IMR-90 (cell line): ENCODE results near the gene KRT222. TPM values are rescaled to one million over a fixed set of nuclear protein-coding genes. Genes with fewer than 3 reads are reported as not detected.

Source experiments
- ATAC-seq: fragments of 200-7000 bp; cut with Tn5 transposase; 2 replicates; pipeline ENCODE4 v1.9.1; 2020; ENCODE audit warnings: low read depth, mild to moderate bottlenecking, moderate library complexity
- BruUV-seq: library from RNA; stranded (reverse); fragments of 400-500 nt; replicated peaks from 2 replicates; lab custom pipeline; 2021; lab: Mats Ljungman, UMichigan
- CTCF ChIA-PET: fragments of 300-600 bp; formaldehyde crosslinking; extraction: SDS; loops from one replicate; lab custom pipeline; 2021; ENCODE audit warnings: antibody characterized with exemption; lab: Yijun Ruan, JAX
- POLR2A ChIA-PET: fragments of 300-600 bp; sonication (Branson Sonifier 250); formaldehyde crosslinking; loops from one replicate; lab custom pipeline; 2022; ENCODE audit warnings: antibody characterized with exemption; ENCODE audit not compliant: unreplicated experiment; lab: Charles Lee
- DNase-seq: peaks from one replicate; pipeline ENCODE4 v3.0.0; 2013
- H2AFZ ChIP-seq: replicated peaks from 2 replicates; pipeline ENCODE3; 2013; ENCODE audit warnings: low read length, mild to moderate bottlenecking; ENCODE audit not compliant: poor library complexity
- H2AK5ac ChIP-seq: 2 replicates; pipeline ENCODE4 v1.6.1; 2013; ENCODE audit warnings: low read depth, low read length, inconsistent platforms
- H2AK9ac ChIP-seq: replicated peaks from 2 replicates; pipeline ENCODE3; 2013; ENCODE audit warnings: mild to moderate bottlenecking, low read depth, low read length, moderate library complexity; ENCODE audit not compliant: poor library complexity
- H2BK120ac ChIP-seq: 2 replicates; pipeline ENCODE4 v1.6.1; 2013; ENCODE audit warnings: low read depth, low read length, inconsistent platforms
- H2BK15ac ChIP-seq: 3 replicates; pipeline ENCODE4 v1.6.1; 2013; ENCODE audit warnings: low read depth, low read length, inconsistent platforms
- H2BK20ac ChIP-seq: 2 replicates; pipeline ENCODE4 v1.6.1; 2013; ENCODE audit warnings: low read depth, mild to moderate bottlenecking, inconsistent platforms, low read length, moderate library complexity
- H2BK5ac ChIP-seq: 2 replicates; pipeline ENCODE4 v1.6.1; 2013; ENCODE audit warnings: mild to moderate bottlenecking, low read depth, low read length, inconsistent platforms; ENCODE audit not compliant: poor library complexity, severe bottlenecking
- H3K14ac ChIP-seq: replicated peaks from 2 replicates; pipeline ENCODE4 v1.6.1; 2013; ENCODE audit warnings: low read depth, low read length, inconsistent platforms
- H3K18ac ChIP-seq: 2 replicates; pipeline ENCODE4 v1.6.1; 2013; ENCODE audit warnings: low read depth, low read length, control low read depth
- H3K23ac ChIP-seq: 2 replicates; pipeline ENCODE4 v1.6.1; 2013; ENCODE audit warnings: low read depth, low read length, inconsistent platforms
- H3K27ac ChIP-seq: 2 replicates; pipeline ENCODE4 v1.5.1; 2013; ENCODE audit warnings: mild to moderate bottlenecking, control low read depth, low read length; ENCODE audit not compliant: insufficient read depth
- H3K27me3 ChIP-seq: 2 replicates; pipeline ENCODE4 v1.6.1; 2013; ENCODE audit warnings: low read length; ENCODE audit not compliant: control insufficient read depth, insufficient read depth
- H3K36me3 ChIP-seq: 2 replicates; pipeline ENCODE4 v1.6.1; 2013; ENCODE audit warnings: low read length, mixed read lengths; ENCODE audit not compliant: control insufficient read depth, insufficient read depth
- H3K4ac ChIP-seq: 2 replicates; pipeline ENCODE4 v1.6.1; 2013; ENCODE audit warnings: low read depth, low read length, inconsistent platforms
- H3K4me1 ChIP-seq: 2 replicates; pipeline ENCODE4 v1.6.1; 2013; ENCODE audit warnings: low read length, mixed read lengths; ENCODE audit not compliant: control insufficient read depth, insufficient read depth
- H3K4me2 ChIP-seq: 2 replicates; pipeline ENCODE4 v1.6.1; 2013; ENCODE audit warnings: low read depth, mild to moderate bottlenecking, control low read depth, low read length, moderate library complexity
- H3K4me3 ChIP-seq: 2 replicates; pipeline ENCODE4 v1.5.1; 2013; ENCODE audit warnings: low read depth, mild to moderate bottlenecking, control low read depth, low read length, moderate library complexity; ENCODE audit not compliant: insufficient read depth
- H3K56ac ChIP-seq: 2 replicates; pipeline ENCODE4 v1.6.1; 2013; ENCODE audit warnings: low read length, inconsistent platforms; ENCODE audit not compliant: insufficient read depth; ENCODE audit errors: extremely low read depth
- H3K79me1 ChIP-seq, 2 experiments: 2 replicates each; pipeline ENCODE4 v1.6.1; 2013; ENCODE audit warnings: low read length in 2 of 2, inconsistent platforms in 1 of 2, low read depth in 1 of 2
- H3K9ac ChIP-seq: 2 replicates; pipeline ENCODE4 v1.6.1; 2013; ENCODE audit warnings: low read depth, low read length, control low read depth
- H3K9me1 ChIP-seq: 2 replicates; pipeline ENCODE4 v1.6.1; 2013; ENCODE audit warnings: low read length, inconsistent platforms; ENCODE audit not compliant: insufficient read depth
- H3K9me3 ChIP-seq: 2 replicates; pipeline ENCODE4 v1.6.1; 2013; ENCODE audit warnings: low read length; ENCODE audit not compliant: control insufficient read depth, insufficient read depth
- H4K20me1 ChIP-seq: 2 replicates; pipeline ENCODE4 v1.6.1; 2013; ENCODE audit warnings: low read length, inconsistent platforms; ENCODE audit not compliant: insufficient read depth
- H4K5ac ChIP-seq: 2 replicates; pipeline ENCODE4 v1.6.1; 2013; ENCODE audit warnings: mild to moderate bottlenecking, low read depth, low read length, control low read depth
- H4K8ac ChIP-seq, 2 experiments: 2 replicates each; pipeline ENCODE4 v1.6.1; 2013; ENCODE audit warnings: low read depth in 2 of 2, low read length in 2 of 2, control low read depth in 1 of 2, inconsistent platforms in 1 of 2
- H4K91ac ChIP-seq: 2 replicates; pipeline ENCODE4 v1.6.1; 2013; ENCODE audit warnings: low read depth, low read length, inconsistent platforms; ENCODE audit not compliant: insufficient read depth
- FOS ChIP-seq: fragments of 150-350 bp; IDR thresholded peaks from 2 replicates; pipeline ENCODE4 v1.6.1; 2016; ENCODE audit warnings: low read depth, low read length
- MAZ ChIP-seq: IDR thresholded peaks from 2 replicates; pipeline ENCODE4 v1.6.1; 2012; ENCODE audit warnings: low read depth, mild to moderate bottlenecking, low read length, improper control_type of control experiment, moderate library complexity, borderline replicate concordance
- MXI1 ChIP-seq: IDR thresholded peaks from 2 replicates; pipeline ENCODE4 v1.6.1; 2012; ENCODE audit warnings: low read depth, mild to moderate bottlenecking, low read length, moderate library complexity, borderline replicate concordance
- RCOR1 ChIP-seq: IDR thresholded peaks from 2 replicates; pipeline ENCODE4 v1.6.1; 2012; ENCODE audit warnings: mild to moderate bottlenecking, low read length, improper control_type of control experiment; ENCODE audit not compliant: insufficient replicate concordance
- WGBS, 2 experiments: methylation state at CpG; one replicate each; pipeline versions ENCODE4 v1.1.5 to v1.1.7; 2013; ENCODE audit warnings: missing lambda C conversion rate in 2 of 2; ENCODE audit not compliant: insufficient read length in 1 of 2; ENCODE audit errors: extremely low coverage in 2 of 2; 5-methylcytosine and 5-hydroxymethylcytosine counted together
- dilution Hi-C: fragments of 300-500 bp; cut with HindIII; formaldehyde crosslinking; loops from one replicate; pipeline ENCODE4 v1.14.3; 2018; ENCODE audit warnings: low sequenced_read_pairs; ENCODE audit not compliant: unreplicated experiment
- in situ Hi-C: fragments of 300-500 bp; cut with MboI; formaldehyde crosslinking; loops from 3 replicates; pipeline ENCODE4 v1.14.3; 2019; ENCODE audit warnings: low sequenced_read_pairs, inconsistent platforms, mixed read lengths
- intact Hi-C: fragments of 100-400 bp; cut with micrococcal nuclease; formaldehyde crosslinking; loops from 2 replicates; pipeline ENCODE4 v1.10.0; 2022
- polyA plus RNA-seq, 3 experiments: library from polyadenylated mRNA; depleted of rRNA; stranded (reverse); fragments of >200 nt; gene quantifications; 2 replicates each; pipeline ENCODE4 v1.2.3, GENCODE V29; 2012; ENCODE audit warnings: low replicate concordance in 1 of 3
- total RNA-seq: library from RNA; depleted of rRNA; stranded (reverse); fragments of >200 nt; gene quantifications from 2 replicates; pipeline ENCODE4 v1.2.3, GENCODE V29; 2012

The KRT222 gene
- total and polyA plus RNA-seq, 2 of the 4 experiments (the other 2 are of a cell fraction), result not detected

GRCh38 chr17:40679523-40679907, 14.5 kb upstream of the KRT222 start:
- peaks cover 41% of the 10 kb centered on the region for H3K27me3 ChIP-seq
- H3K14ac ChIP-seq, result no peak overlapping the region
- dilution Hi-C loops (no loop called here), in situ Hi-C loops (no loop called here), intact Hi-C loops (no loop called here)
- H4K8ac ChIP-seq, result no peak overlapping the region
- no peak overlapping the region for H3K4me2 ChIP-seq
- no peak overlapping the region for H3K9ac ChIP-seq
- H3K27ac ChIP-seq, result no peak overlapping the region
- CTCF ChIA-PET, result no interaction called here
- H3K9me3 ChIP-seq, result no peaks in the 10 kb centered on the region
- no peak overlapping the region for H2AK9ac ChIP-seq
- no peak overlapping the region for H2AFZ ChIP-seq
- no peak overlapping the region for H3K23ac ChIP-seq
- no peak overlapping the region for H3K4me3 ChIP-seq
- no peak overlapping the region for H2AK5ac ChIP-seq
- H3K18ac ChIP-seq, result no peak overlapping the region
- no peak overlapping the region for H3K4ac ChIP-seq
- TF ChIP-seq MAZ (no peak), FOS (no peak), RCOR1 (no peak), MXI1 (no peak)
- H2BK5ac ChIP-seq, result no peak overlapping the region
- WGBS, 2 experiments, result no CpG with 5 or more reads among the region's 2 CpGs
- H3K9me1 ChIP-seq, result no peaks in the 10 kb centered on the region
- no peak for DNase-seq
- H3K56ac ChIP-seq, result no peak overlapping the region
- POLR2A ChIA-PET, result no interaction called here
- H2BK120ac ChIP-seq, result no peak overlapping the region
- BruUV-seq, result no TSS peak
- H3K4me1 ChIP-seq, result no peaks in the 10 kb centered on the region
- no peaks in the 10 kb centered on the region for H3K36me3 ChIP-seq
- H4K91ac ChIP-seq, result no peak overlapping the region
- no peaks in the 10 kb centered on the region for H3K79me1 ChIP-seq
- H4K5ac ChIP-seq, result no peak overlapping the region
- no peak for ATAC-seq
- no peak overlapping the region for H2BK20ac ChIP-seq
- H4K20me1 ChIP-seq, result no peaks in the 10 kb centered on the region
- H2BK15ac ChIP-seq, result no peak overlapping the region
